H1 (cell line): ENCODE results near the gene HMCN1. TPM values are rescaled to one million over a fixed set of nuclear protein-coding genes. Genes with fewer than 3 reads are reported as not detected.

ENCODE experiments used
- CTCF ChIA-PET: fragments of 300-600 bp; sonication (Branson Sonifier 250); formaldehyde crosslinking; loops from one replicate; lab custom pipeline; 2021; ENCODE audit not compliant: partially characterized antibody; lab: Charles Lee
- POLR2A ChIA-PET: fragments of 300-600 bp; sonication (Branson Sonifier 250); formaldehyde crosslinking; loops from one replicate; lab custom pipeline; 2021; ENCODE audit warnings: inconsistent platforms; ENCODE audit not compliant: partially characterized antibody; lab: Charles Lee
- DNase-seq, 2 experiments: peaks; one replicate each; pipeline versions ENCODE4 v3.0.0 to v3.0.0-alpha.2; 2010 to 2022; ENCODE audit warnings: low spot score in 2 of 2, low read depth in 1 of 2, mixed read lengths in 1 of 2
- FAIRE-seq: peaks from 2 replicates; lab custom pipeline; 2011; peaks lifted over from hg19 to GRCh38; lab: Jason Lieb, UNC
- H2AFZ ChIP-seq: 2 replicates; pipeline ENCODE4 v1.8.1; 2012; ENCODE audit warnings: low read length, inconsistent platforms
- H2AK5ac ChIP-seq: 2 replicates; pipeline ENCODE4 v1.6.1; 2013; ENCODE audit warnings: low read depth, low read length
- H2BK120ac ChIP-seq: replicated peaks from 2 replicates; pipeline ENCODE3; 2013; ENCODE audit warnings: low read depth, low read length, inconsistent platforms
- H2BK12ac ChIP-seq: 2 replicates; pipeline ENCODE4 v1.6.1; 2013; ENCODE audit warnings: low read depth, low read length
- H2BK15ac ChIP-seq: 2 replicates; pipeline ENCODE4 v1.6.1; 2013; ENCODE audit warnings: low read length
- H2BK20ac ChIP-seq: 2 replicates; pipeline ENCODE4 v1.6.1; 2013; ENCODE audit warnings: low read length
- H2BK5ac ChIP-seq: 2 replicates; pipeline ENCODE4 v1.6.1; 2013; ENCODE audit warnings: low read depth, low read length
- H3K14ac ChIP-seq: 2 replicates; pipeline ENCODE4 v1.6.1; 2013; ENCODE audit warnings: inconsistent platforms; ENCODE audit not compliant: insufficient read length
- H3K18ac ChIP-seq: 2 replicates; pipeline ENCODE4 v1.6.1; 2013; ENCODE audit warnings: low read length; ENCODE audit errors: extremely low read depth
- H3K23ac ChIP-seq: 2 replicates; pipeline ENCODE4 v1.6.1; 2013; ENCODE audit warnings: inconsistent platforms; ENCODE audit not compliant: insufficient read length
- H3K23me2 ChIP-seq: 2 replicates; pipeline ENCODE4 v1.6.1; 2013; ENCODE audit warnings: low read depth, low read length
- H3K27ac ChIP-seq: 2 replicates; pipeline ENCODE4 v1.6.1; 2011; ENCODE audit warnings: low read depth, low read length, inconsistent platforms
- H3K27me3 ChIP-seq, 4 experiments: replicated peaks in 1 of 4; 1 replicate in 1 of 4; 2 replicates in 3 of 4; pipeline versions ENCODE4 v1.6.1 to v1.8.1; 2011 to 2013; ENCODE audit warnings: low read length in 3 of 4, mild to moderate bottlenecking in 3 of 4, inconsistent platforms in 2 of 4, mixed read lengths in 2 of 4, moderate library complexity in 1 of 4; ENCODE audit not compliant: control insufficient read depth in 3 of 4, insufficient read depth in 3 of 4; ENCODE audit errors: extremely low read depth in 1 of 4
- H3K36me3 ChIP-seq, 4 experiments: 2 replicates each; pipeline versions ENCODE4 v1.6.1 to v1.8.1; 2011 to 2013; ENCODE audit warnings: mild to moderate bottlenecking in 4 of 4, low read length in 3 of 4, moderate library complexity in 2 of 4, control low read depth in 1 of 4, inconsistent platforms in 1 of 4; ENCODE audit not compliant: insufficient read depth in 4 of 4, control insufficient read depth in 2 of 4
- H3K4ac ChIP-seq: replicated peaks from 2 replicates; pipeline ENCODE3; 2013; ENCODE audit warnings: low read length, low read depth, mixed read lengths, inconsistent platforms; ENCODE audit not compliant: insufficient read length
- H3K4me1 ChIP-seq, 4 experiments: replicated peaks in 1 of 4; 1 replicate in 1 of 4; 2 replicates in 3 of 4; pipeline versions ENCODE4 v1.6.1 to v1.8.1; 2011 to 2013; ENCODE audit warnings: low read length in 3 of 4, inconsistent platforms in 2 of 4, mixed read lengths in 1 of 4; ENCODE audit not compliant: insufficient read depth in 4 of 4, control insufficient read depth in 3 of 4
- H3K4me2 ChIP-seq, 2 experiments: 2 replicates each; pipeline versions ENCODE4 v1.6.1 to v1.8.1; 2011 to 2013; ENCODE audit warnings: low read depth in 2 of 2, low read length in 2 of 2, control low read depth in 1 of 2, inconsistent platforms in 1 of 2, mild to moderate bottlenecking in 1 of 2; ENCODE audit not compliant: insufficient read depth in 1 of 2
- H3K4me3 ChIP-seq, 4 experiments: fragments of 200-600, 300-600 bp in 1 of 4; sonication (generic), shearing (Covaris generic), sonication (Bioruptor Twin) in 1 of 4; 2 replicates each; pipeline versions ENCODE4 v1.5.1 to v1.8.1; 2011 to 2016; ENCODE audit warnings: low read length in 4 of 4, low read depth in 3 of 4, control low read depth in 2 of 4, inconsistent platforms in 2 of 4, mild to moderate bottlenecking in 2 of 4, mixed read lengths in 1 of 4, moderate library complexity in 1 of 4; ENCODE audit not compliant: insufficient read depth in 2 of 4; ENCODE audit errors: extremely low read depth in 1 of 4
- H3K56ac ChIP-seq: replicated peaks from 2 replicates; pipeline ENCODE3; 2013; ENCODE audit warnings: low read depth, mild to moderate bottlenecking, mixed read lengths, low read length, inconsistent platforms; ENCODE audit not compliant: insufficient read length
- H3K79me1 ChIP-seq: 2 replicates; pipeline ENCODE4 v1.6.1; 2013; ENCODE audit warnings: low read depth, low read length, control low read depth
- H3K79me2 ChIP-seq, 2 experiments: 2 replicates each; pipeline versions ENCODE4 v1.6.1 to v1.8.1; 2012 to 2013; ENCODE audit warnings: low read length in 2 of 2, mild to moderate bottlenecking in 2 of 2, inconsistent platforms in 1 of 2; ENCODE audit not compliant: insufficient read depth in 2 of 2, control insufficient read depth in 1 of 2
- H3K9ac ChIP-seq, 4 experiments: replicated peaks in 1 of 4; 1 replicate in 1 of 4; 2 replicates in 3 of 4; pipeline versions ENCODE4 v1.6.1 to v1.8.1; 2011 to 2013; ENCODE audit warnings: low read depth in 3 of 4, low read length in 3 of 4, control low read depth in 2 of 4, mild to moderate bottlenecking in 2 of 4, moderate library complexity in 2 of 4, inconsistent platforms in 1 of 4; ENCODE audit errors: extremely low read depth in 1 of 4
- H3K9me3 ChIP-seq, 2 experiments: 2 replicates each; pipeline versions ENCODE4 v1.6.1 to v1.8.1; 2012 to 2013; ENCODE audit warnings: mild to moderate bottlenecking in 2 of 2, moderate library complexity in 2 of 2, control low read depth in 1 of 2, inconsistent platforms in 1 of 2, low read depth in 1 of 2, low read length in 1 of 2, mixed read lengths in 1 of 2; ENCODE audit not compliant: insufficient read depth in 2 of 2
- H4K20me1 ChIP-seq, 2 experiments: replicated peaks in 1 of 2; 2 replicates each; pipeline versions ENCODE3 to v1.8.1; 2011 to 2013; ENCODE audit warnings: inconsistent platforms in 2 of 2, low read length in 2 of 2, mild to moderate bottlenecking in 1 of 2; ENCODE audit not compliant: insufficient read depth in 2 of 2, control insufficient read depth in 1 of 2
- H4K5ac ChIP-seq: 2 replicates; pipeline ENCODE4 v1.6.1; 2013; ENCODE audit warnings: low read length, low read depth, mixed read lengths, inconsistent platforms; ENCODE audit not compliant: insufficient read length
- H4K8ac ChIP-seq: 2 replicates; pipeline ENCODE4 v1.8.0; 2013; ENCODE audit warnings: mild to moderate bottlenecking, moderate library complexity, low read length, inconsistent platforms; ENCODE audit not compliant: insufficient read depth; ENCODE audit errors: extremely low read depth
- H4K91ac ChIP-seq: replicated peaks from 2 replicates; pipeline ENCODE3; 2013; ENCODE audit warnings: low read length, mixed read lengths, inconsistent platforms; ENCODE audit not compliant: insufficient read length
- BACH1 ChIP-seq: IDR thresholded peaks from 2 replicates; pipeline ENCODE4 v1.6.1; 2012; ENCODE audit warnings: low read length, improper control_type of control experiment
- CEBPB ChIP-seq: IDR thresholded peaks from 2 replicates; pipeline ENCODE4 v1.6.1; 2012; ENCODE audit warnings: low read depth, low read length
- CTCF ChIP-seq, 3 experiments: IDR thresholded peaks; 1 replicate in 2 of 3; 2 replicates in 1 of 3; pipeline versions ENCODE4 v1.5.1 to v1.6.1; 2011; ENCODE audit warnings: low read length in 3 of 3, mild to moderate bottlenecking in 3 of 3, inconsistent platforms in 2 of 3, low read depth in 1 of 3, moderate library complexity in 1 of 3; ENCODE audit not compliant: insufficient read depth in 1 of 3; ENCODE audit errors: control extremely low read depth in 1 of 3
- EGR1 ChIP-seq: IDR thresholded peaks from 2 replicates; pipeline ENCODE4 v1.6.1; 2011; ENCODE audit warnings: low read depth, low read length, borderline replicate concordance
- RAD21 ChIP-seq, 2 experiments: IDR thresholded peaks in 1 of 2; conservative IDR thresholded peaks in 1 of 2; 2 replicates each; pipeline ENCODE4 v1.6.1; 2011; ENCODE audit warnings: low read depth in 2 of 2, low read length in 2 of 2, improper control_type of control experiment in 1 of 2, inconsistent platforms in 1 of 2, mild to moderate bottlenecking in 1 of 2, moderate library complexity in 1 of 2
- RNF2 ChIP-seq: fragments of 200-900, 300-1000 bp; sonication (generic); IDR thresholded peaks from 2 replicates; pipeline ENCODE4 v1.7.1; 2016; ENCODE audit warnings: borderline replicate concordance, low read depth, mild to moderate bottlenecking, antibody characterized with exemption, low read length; ENCODE audit not compliant: poor library complexity, severe bottlenecking; ENCODE audit errors: missing control alignments
- SIX5 ChIP-seq: IDR thresholded peaks from 2 replicates; pipeline ENCODE4 v1.6.1; 2011; ENCODE audit warnings: mild to moderate bottlenecking, low read depth, low read length
- WGBS, 2 experiments: shearing (Covaris generic) in 1 of 2; methylation state at CpG; one replicate each; pipeline versions ENCODE4 v1.1.6 to v1.1.7; 2013 to 2015; ENCODE audit warnings: low lambda C conversion rate in 2 of 2, mixed read lengths in 2 of 2, inconsistent platforms in 1 of 2, low coverage in 1 of 2, missing lambda C conversion rate in 1 of 2; ENCODE audit not compliant: insufficient replicate concordance in 2 of 2, insufficient coverage in 1 of 2, insufficient read length in 1 of 2; ENCODE audit errors: extremely low coverage in 1 of 2, missing lambda C conversion rate in 1 of 2; 5-methylcytosine and 5-hydroxymethylcytosine counted together
- polyA plus RNA-seq, 7 experiments: library from polyadenylated mRNA; depleted of rRNA in 3 of 7; stranded (reverse) in 5 of 7; unstranded in 2 of 7; fragments of >200 nt in 5 of 7; fragments of 200-250 nt in 2 of 7; gene quantifications; 1 replicate in 5 of 7; 2 replicates in 1 of 7; 4 replicates in 1 of 7; pipeline versions ENCODE4 v1.2.1 to v1.2.3, GENCODE V29; 2011 to 2013; ENCODE audit warnings: missing spikeins in 2 of 7, mixed read lengths in 2 of 7
- total RNA-seq: library from RNA; stranded (reverse); fragmentation: NEBNext Ultra II Directional; extraction: Animal tissue kit (Norgen Biotek cat#: 25700); gene quantifications from 2 replicates; pipeline ENCODE4 v1.2.1, GENCODE V29; 2021

Gene HMCN1
- total and polyA plus RNA-seq, 2 of the 8 experiments (the other 6 are each of a cell fraction or from before 2014, with no cell fraction given): 13.8 to 14.6 TPM

GRCh38 chr1:185956881-185957280, 222.7 kb downstream of the HMCN1 start:
- POLR2A ChIA-PET: no interaction called here
- no peak overlapping the region for H3K4me2 ChIP-seq

More at GRCh38 chr1:185956881-185957280, 222.7 kb downstream of the HMCN1 start:
- Histone ChIP-seq H3K14ac (no peak overlapping the region), H2AK5ac (no peak overlapping the region), H3K4me1 (no peaks in the 10 kb centered on the region), H4K8ac (no peak overlapping the region), H3K9me3 (no peaks in the 10 kb centered on the region), H3K4ac (no peak overlapping the region), H2BK12ac (no peak overlapping the region), H4K91ac (no peak overlapping the region), H3K23ac (no peak overlapping the region), H2BK20ac (no peak overlapping the region)
- CTCF ChIA-PET: no interaction called here
- WGBS, 2 experiments: 89% methylated on average over 1 of the region's 1 CpG; no CpG with 5 or more reads in 1 of the 2 experiments
- DNase-seq: no peak
- TF ChIP-seq SIX5 (no peak), RNF2 (no peak), EGR1 (no peak), CTCF (IDR thresholded peaks at IDR 0.05; ENCODE audit: control extremely low read depth in 1 of 3, insufficient read depth in 1 of 3, low read depth in 1 of 3, low read length in 3 of 3) (no peak), BACH1 (no peak), RAD21 (IDR thresholded peaks at IDR 0.05 in 1 of 2, conservative IDR thresholded peaks at IDR 0.05 in 1 of 2; ENCODE audit: low read depth in 2 of 2, low read length in 2 of 2) (no peak), CEBPB (no peak)
- TF ChIP-seq, all 59 proteins: peak for 0
- Histone ChIP-seq H3K27ac (no peak overlapping the region), H3K4me3 (no peak overlapping the region), H2AFZ (no peak overlapping the region), H3K56ac (no peak overlapping the region), H2BK120ac (no peak overlapping the region), H2BK15ac (no peak overlapping the region), H3K79me2 (no peaks in the 10 kb centered on the region), H4K5ac (no peak overlapping the region), H3K23me2 (no peaks in the 10 kb centered on the region; the same call in 1 of the 2 replicates), H4K20me1 (no peaks in the 10 kb centered on the region), H3K18ac (no peak overlapping the region), H3K9ac (no peak overlapping the region), H3K27me3 (no peaks in the 10 kb centered on the region), H3K79me1 (no peaks in the 10 kb centered on the region), H3K36me3 (no peaks in the 10 kb centered on the region), H2BK5ac (no peak overlapping the region)
- no peak for FAIRE-seq
